ENCODE measurements around the gene MRPL37.

Gene MRPL37

DNA sequence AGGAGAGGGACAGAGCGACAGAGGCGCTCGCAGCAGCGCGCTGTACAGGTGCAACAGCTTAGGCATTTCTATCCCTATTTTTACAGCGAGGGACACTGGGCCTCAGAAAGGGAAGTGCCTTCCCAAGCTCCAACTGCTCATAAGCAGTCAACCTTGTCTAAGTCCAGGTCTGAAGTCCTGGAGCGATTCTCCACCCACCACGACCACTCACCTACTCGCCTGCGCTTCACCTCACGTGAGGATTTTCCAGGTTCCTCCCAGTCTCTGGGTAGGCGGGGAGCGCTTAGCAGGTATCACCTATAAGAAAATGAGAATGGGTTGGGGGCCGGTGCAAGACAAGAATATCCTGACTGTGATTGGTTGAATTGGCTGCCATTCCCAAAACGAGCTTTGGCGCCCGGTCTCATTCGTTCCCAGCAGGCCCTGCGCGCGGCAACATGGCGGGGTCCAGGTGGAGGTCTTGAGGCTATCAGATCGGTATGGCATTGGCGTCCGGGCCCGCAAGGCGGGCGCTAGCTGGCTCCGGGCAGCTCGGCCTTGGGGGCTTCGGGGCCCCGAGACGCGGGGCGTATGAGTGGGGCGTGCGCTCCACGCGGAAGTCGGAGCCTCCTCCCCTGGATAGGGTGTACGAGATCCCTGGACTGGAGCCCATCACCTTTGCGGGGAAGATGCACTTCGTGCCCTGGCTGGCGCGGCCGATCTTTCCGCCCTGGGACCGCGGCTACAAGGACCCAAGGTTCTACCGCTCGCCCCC is at the start of gene MRPL37, which contains the start of gene CYB5RL:
MRPL37 (plus strand) TSS at position 403 of the 754 bp plus-strand sequence; CDS start at position 480, 77 bp downstream.
CYB5RL (minus strand) TSS at position 266 of the 754 bp plus-strand sequence. CDS start 4,414 bp downstream, outside the sequence.
- peak; percentile 99 for ATAC-seq
- TF ChIP-seq, protein P1, sequence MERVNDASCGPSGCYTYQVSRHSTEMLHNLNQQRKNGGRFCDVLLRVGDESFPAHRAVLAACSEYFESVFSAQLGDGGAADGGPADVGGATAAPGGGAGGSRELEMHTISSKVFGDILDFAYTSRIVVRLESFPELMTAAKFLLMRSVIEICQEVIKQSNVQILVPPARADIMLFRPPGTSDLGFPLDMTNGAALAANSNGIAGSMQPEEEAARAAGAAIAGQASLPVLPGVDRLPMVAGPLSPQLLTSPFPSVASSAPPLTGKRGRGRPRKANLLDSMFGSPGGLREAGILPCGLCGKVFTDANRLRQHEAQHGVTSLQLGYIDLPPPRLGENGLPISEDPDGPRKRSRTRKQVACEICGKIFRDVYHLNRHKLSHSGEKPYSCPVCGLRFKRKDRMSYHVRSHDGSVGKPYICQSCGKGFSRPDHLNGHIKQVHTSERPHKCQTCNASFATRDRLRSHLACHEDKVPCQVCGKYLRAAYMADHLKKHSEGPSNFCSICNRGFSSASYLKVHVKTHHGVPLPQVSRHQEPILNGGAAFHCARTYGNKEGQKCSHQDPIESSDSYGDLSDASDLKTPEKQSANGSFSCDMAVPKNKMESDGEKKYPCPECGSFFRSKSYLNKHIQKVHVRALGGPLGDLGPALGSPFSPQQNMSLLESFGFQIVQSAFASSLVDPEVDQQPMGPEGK (CRISPR knock-in tag; IDR thresholded peaks at IDR 0.05; ENCODE audit: borderline replicate concordance), result no peak
- no peak for TF ChIP-seq SNAI2 (CRISPR knock-in tag; IDR thresholded peaks at IDR 0.05)
- TF ChIP-seq, protein P2, sequence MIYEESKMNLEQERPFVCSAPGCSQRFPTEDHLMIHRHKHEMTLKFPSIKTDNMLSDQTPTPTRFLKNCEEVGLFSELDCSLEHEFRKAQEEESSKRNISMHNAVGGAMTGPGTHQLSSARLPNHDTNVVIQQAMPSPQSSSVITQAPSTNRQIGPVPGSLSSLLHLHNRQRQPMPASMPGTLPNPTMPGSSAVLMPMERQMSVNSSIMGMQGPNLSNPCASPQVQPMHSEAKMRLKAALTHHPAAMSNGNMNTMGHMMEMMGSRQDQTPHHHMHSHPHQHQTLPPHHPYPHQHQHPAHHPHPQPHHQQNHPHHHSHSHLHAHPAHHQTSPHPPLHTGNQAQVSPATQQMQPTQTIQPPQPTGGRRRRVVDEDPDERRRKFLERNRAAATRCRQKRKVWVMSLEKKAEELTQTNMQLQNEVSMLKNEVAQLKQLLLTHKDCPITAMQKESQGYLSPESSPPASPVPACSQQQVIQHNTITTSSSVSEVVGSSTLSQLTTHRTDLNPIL (CRISPR knock-in tag; IDR thresholded peaks at IDR 0.05; ENCODE audit: low read depth), result no peak
- TF ChIP-seq BACH2 (CRISPR knock-in tag; IDR thresholded peaks at IDR 0.05; ENCODE audit: borderline replicate concordance), result no peak
- no peak for TF ChIP-seq RARB (CRISPR knock-in tag; IDR thresholded peaks at IDR 0.05)
- no peak for TF ChIP-seq CSDC2 (CRISPR knock-in tag; IDR thresholded peaks at IDR 0.05)
- TF ChIP-seq CSRNP3 (CRISPR knock-in tag; IDR thresholded peaks at IDR 0.05), result no peak
- TF ChIP-seq PPARA (CRISPR knock-in tag; IDR thresholded peaks at IDR 0.05; ENCODE audit: borderline replicate concordance), result no peak
- TF ChIP-seq TOX (CRISPR knock-in tag; IDR thresholded peaks at IDR 0.05; ENCODE audit: borderline replicate concordance), result no peak
- no peak for TF ChIP-seq ZNF70 (CRISPR knock-in tag; IDR thresholded peaks at IDR 0.05)
- no peak for TF ChIP-seq ARNTL (CRISPR knock-in tag; IDR thresholded peaks at IDR 0.05; ENCODE audit: borderline replicate concordance, low read depth)
- no peak for TF ChIP-seq ISL1 (CRISPR knock-in tag; IDR thresholded peaks at IDR 0.05)
- TF ChIP-seq OSR1 (CRISPR knock-in tag; IDR thresholded peaks at IDR 0.05), result no peak

DNA sequence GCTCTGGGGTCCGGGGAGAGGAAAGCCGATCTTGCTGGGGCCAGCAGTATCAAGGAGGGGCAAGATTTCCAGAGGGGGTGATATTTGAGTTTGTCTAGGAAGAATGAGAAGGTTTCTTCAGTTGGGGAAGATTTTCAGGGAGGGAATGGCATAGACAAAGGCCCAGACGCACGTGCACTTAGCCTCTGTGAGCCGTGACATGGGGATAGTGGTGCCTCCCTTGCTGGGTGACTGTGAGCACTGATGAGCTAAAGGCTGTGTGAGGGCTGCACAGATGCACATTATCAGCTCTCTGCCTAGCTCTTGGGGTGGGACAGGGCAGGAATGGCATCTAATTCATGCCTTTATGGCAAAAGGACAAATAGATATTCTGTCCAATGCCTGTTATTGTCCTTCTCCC is 49.0 kb upstream of the MRPL37 start:
- no peak for ATAC-seq
- TF ChIP-seq ZFP3 (CRISPR knock-in tag; IDR thresholded peaks at IDR 0.05) (no peak), TOX (CRISPR knock-in tag; IDR thresholded peaks at IDR 0.05; ENCODE audit: borderline replicate concordance) (no peak), RARB (CRISPR knock-in tag; IDR thresholded peaks at IDR 0.05) (no peak), ZNF70 (CRISPR knock-in tag; IDR thresholded peaks at IDR 0.05) (no peak), ZNF8 (CRISPR knock-in tag; IDR thresholded peaks at IDR 0.05) (no peak), ZFP30 (CRISPR knock-in tag; IDR thresholded peaks at IDR 0.05) (no peak), OSR1 (CRISPR knock-in tag; IDR thresholded peaks at IDR 0.05) (no peak), ESRRG (CRISPR knock-in tag; IDR thresholded peaks at IDR 0.05) (no peak)
- TF ChIP-seq, protein P3, sequence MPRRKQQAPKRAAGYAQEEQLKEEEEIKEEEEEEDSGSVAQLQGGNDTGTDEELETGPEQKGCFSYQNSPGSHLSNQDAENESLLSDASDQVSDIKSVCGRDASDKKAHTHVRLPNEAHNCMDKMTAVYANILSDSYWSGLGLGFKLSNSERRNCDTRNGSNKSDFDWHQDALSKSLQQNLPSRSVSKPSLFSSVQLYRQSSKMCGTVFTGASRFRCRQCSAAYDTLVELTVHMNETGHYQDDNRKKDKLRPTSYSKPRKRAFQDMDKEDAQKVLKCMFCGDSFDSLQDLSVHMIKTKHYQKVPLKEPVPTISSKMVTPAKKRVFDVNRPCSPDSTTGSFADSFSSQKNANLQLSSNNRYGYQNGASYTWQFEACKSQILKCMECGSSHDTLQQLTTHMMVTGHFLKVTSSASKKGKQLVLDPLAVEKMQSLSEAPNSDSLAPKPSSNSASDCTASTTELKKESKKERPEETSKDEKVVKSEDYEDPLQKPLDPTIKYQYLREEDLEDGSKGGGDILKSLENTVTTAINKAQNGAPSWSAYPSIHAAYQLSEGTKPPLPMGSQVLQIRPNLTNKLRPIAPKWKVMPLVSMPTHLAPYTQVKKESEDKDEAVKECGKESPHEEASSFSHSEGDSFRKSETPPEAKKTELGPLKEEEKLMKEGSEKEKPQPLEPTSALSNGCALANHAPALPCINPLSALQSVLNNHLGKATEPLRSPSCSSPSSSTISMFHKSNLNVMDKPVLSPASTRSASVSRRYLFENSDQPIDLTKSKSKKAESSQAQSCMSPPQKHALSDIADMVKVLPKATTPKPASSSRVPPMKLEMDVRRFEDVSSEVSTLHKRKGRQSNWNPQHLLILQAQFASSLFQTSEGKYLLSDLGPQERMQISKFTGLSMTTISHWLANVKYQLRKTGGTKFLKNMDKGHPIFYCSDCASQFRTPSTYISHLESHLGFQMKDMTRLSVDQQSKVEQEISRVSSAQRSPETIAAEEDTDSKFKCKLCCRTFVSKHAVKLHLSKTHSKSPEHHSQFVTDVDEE (CRISPR knock-in tag; IDR thresholded peaks at IDR 0.05), result no peak

DNA sequence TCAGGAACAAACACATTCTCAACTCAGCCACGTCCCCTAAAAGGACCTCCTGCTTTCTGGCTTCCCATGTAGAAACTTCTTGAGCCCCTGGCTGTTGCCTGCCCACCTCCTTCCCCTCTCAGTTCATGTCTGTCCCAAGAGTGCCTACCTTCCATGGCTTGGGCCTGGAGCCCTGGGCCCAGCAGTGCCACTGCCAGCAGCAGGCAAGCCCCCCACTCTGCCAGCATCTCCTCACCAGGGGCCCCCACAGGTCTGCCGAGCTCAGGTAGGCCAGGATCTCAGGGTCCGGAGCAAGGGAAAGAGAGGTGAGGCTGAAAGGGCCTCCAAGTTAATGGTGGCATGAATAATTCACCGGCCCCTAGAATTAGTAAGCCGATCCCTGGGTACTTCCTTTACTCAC is 47.3 kb upstream of the MRPL37 start, which contains the start of gene CDCP2:
CDCP2 (minus strand) TSS at position 305 of the 400 bp plus-strand sequence; CDS start at position 227, 78 bp downstream.
- no peak for ATAC-seq
- no peak for TF ChIP-seq TOX (CRISPR knock-in tag; IDR thresholded peaks at IDR 0.05; ENCODE audit: borderline replicate concordance)
- no peak for TF ChIP-seq CSRNP3 (CRISPR knock-in tag; IDR thresholded peaks at IDR 0.05)
- no peak for TF ChIP-seq GLIS3 (CRISPR knock-in tag; IDR thresholded peaks at IDR 0.05)
- no peak for TF ChIP-seq ZC3H10 (CRISPR knock-in tag; IDR thresholded peaks at IDR 0.05)
- no peak for TF ChIP-seq RARB (CRISPR knock-in tag; IDR thresholded peaks at IDR 0.05)
- no peak for TF ChIP-seq ZFP30 (CRISPR knock-in tag; IDR thresholded peaks at IDR 0.05)
- no peak for TF ChIP-seq ZFP3 (CRISPR knock-in tag; IDR thresholded peaks at IDR 0.05)
- TF ChIP-seq BACH2 (CRISPR knock-in tag; IDR thresholded peaks at IDR 0.05; ENCODE audit: borderline replicate concordance), result no peak
- TF ChIP-seq ESRRG (CRISPR knock-in tag; IDR thresholded peaks at IDR 0.05), result no peak
- TF ChIP-seq, protein P3 (CRISPR knock-in tag; IDR thresholded peaks at IDR 0.05), result no peak
- no peak for TF ChIP-seq CSDC2 (CRISPR knock-in tag; IDR thresholded peaks at IDR 0.05)
- TF ChIP-seq, protein P1 (CRISPR knock-in tag; IDR thresholded peaks at IDR 0.05; ENCODE audit: borderline replicate concordance), result no peak
